Dendritic cell treated with granulocyte-macrophage colony-stimulating factor and Interleukin-4, amounts not matched to agents 40 ng/mL and 50 ng/mL, for 4 days (primary cell): ENCODE data around the gene CBFA2T3.

ENCODE experiments used
- H3K27ac Mint-ChIP-seq: one replicate; pipeline ENCODE4 v1.8.0; 2022; ENCODE audit warnings: mild to moderate bottlenecking, mixed read lengths
- H3K27me3 Mint-ChIP-seq: one replicate; pipeline ENCODE4 v1.8.0; 2022; ENCODE audit warnings: mild to moderate bottlenecking, mixed read lengths
- H3K36me3 Mint-ChIP-seq: one replicate; pipeline ENCODE4 v1.8.0; 2022; ENCODE audit warnings: low read depth, mixed read lengths
- H3K4me1 Mint-ChIP-seq: one replicate; pipeline ENCODE4 v1.8.0; 2022; ENCODE audit warnings: low read depth, mixed read lengths
- H3K4me3 Mint-ChIP-seq: one replicate; pipeline ENCODE4 v1.8.0; 2022; ENCODE audit warnings: mild to moderate bottlenecking, moderate library complexity, mixed read lengths
- H3K9me3 Mint-ChIP-seq: one replicate; pipeline ENCODE4 v1.8.0; 2022; ENCODE audit warnings: mixed read lengths
- intact Hi-C: fragments of 100-400 bp; cut with micrococcal nuclease; formaldehyde crosslinking; loops from one replicate; pipeline ENCODE4 v1.15.0; 2022

CBFA2T3 gene

DNA sequence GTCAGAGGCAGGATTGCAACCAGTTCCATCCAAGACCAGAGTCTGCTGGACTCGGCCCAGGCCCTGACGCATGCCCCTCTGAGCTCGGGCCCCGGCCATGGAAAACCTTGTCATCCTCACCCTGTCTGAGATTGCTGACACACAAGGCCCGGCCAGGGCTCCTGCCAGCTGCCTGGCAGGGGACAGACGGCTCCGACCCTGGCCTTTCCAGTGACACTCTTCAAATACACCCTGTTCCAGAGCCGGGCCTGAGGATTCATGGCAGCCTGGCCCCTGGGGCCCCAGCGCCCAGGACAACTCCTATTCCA lies 107.4 kb downstream of the CBFA2T3 start:
- intact Hi-C loops: no loop called here
- Mint-ChIP-seq H3K27ac (no peak overlapping the region), H3K27me3 (peaks cover 67% of the 10 kb centered on the region), H3K4me3 (no peak overlapping the region), H3K9me3 (no peaks in the 10 kb centered on the region), H3K36me3 (peaks cover 4% of the 10 kb centered on the region), H3K4me1 (peaks cover 14% of the 10 kb centered on the region)

DNA sequence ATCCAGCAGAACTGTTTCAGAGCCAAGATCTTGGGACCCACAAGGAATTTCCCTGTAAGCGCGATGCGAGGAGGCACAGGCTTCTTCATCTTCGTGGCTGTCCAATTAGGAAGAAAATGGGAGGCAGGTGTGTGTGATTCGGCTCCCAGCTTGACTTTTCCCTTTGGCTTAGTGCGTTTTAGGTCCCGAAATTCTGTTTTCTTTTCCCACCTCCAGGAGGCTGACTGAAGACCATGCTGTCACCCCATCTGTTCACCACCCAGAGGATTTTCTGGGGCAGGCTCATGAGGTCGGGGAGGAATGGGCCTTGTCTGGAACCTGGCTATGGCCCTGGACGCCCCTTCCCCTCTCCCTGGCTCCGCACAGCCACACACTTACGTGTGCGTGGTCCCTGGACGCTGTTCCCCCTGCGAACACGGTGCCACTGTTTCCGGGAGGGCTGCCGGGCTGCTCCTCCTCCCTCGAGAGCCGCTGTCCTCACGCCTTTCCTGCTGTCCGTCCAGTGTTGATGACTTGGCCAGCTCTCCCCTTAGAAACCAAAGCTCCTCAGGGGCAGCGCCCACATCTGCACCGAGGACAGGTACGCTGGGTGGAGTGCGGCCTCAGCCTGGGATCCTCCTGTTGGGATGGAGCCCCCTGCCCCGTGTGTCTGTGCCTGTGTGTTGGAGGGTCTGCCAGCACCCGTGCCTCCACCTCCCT lies 107.9 kb downstream of the CBFA2T3 start:
- Mint-ChIP-seq H3K27me3 (peaks cover 67% of the 10 kb centered on the region), H3K4me3 (no peak overlapping the region), H3K9me3 (no peaks in the 10 kb centered on the region), H3K27ac (no peak overlapping the region), H3K4me1 (peaks cover 14% of the 10 kb centered on the region), H3K36me3 (no peaks in the 10 kb centered on the region)
- intact Hi-C loops: no loop called here

DNA sequence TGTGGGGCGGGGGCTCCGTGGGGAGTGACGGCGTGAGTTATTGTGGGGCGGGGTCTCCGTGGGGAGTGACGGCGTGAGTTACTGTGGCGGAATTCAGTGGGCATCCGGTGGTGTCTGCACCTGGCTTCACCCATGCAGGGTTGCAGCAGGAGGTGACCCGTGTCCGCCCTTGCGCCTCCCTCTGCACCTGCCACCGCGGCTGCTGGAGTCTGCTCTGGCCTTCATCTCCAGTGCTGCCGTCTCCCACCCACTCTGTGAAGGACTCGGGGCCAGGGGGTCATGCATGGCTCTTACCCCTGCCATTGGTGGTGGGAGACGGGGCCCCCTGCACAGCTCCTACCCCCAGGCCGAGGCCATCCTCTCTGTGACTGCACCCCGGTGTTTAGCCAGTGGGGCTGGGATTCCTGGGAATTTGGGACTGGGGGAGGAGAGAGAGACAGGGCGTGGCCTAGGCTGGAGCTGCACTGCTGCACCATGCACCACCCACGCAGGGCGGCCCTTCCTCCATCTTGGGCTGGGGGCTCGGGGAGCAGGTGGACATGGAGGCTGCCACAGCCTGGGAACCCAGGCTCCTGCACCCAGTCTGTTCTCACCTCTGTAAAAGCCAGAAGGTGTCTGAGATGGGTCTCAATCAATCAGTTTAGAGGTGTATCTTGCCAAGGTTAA lies 109.3 kb downstream of the CBFA2T3 start:
- Mint-ChIP-seq H3K27me3 (peaks cover 57% of the 10 kb centered on the region), H3K36me3 (peaks cover 5% of the 10 kb centered on the region), H3K9me3 (no peaks in the 10 kb centered on the region), H3K4me1 (peaks cover 14% of the 10 kb centered on the region), H3K4me3 (no peak overlapping the region), H3K27ac (no peak overlapping the region)
- intact Hi-C loops: no loop called here

DNA sequence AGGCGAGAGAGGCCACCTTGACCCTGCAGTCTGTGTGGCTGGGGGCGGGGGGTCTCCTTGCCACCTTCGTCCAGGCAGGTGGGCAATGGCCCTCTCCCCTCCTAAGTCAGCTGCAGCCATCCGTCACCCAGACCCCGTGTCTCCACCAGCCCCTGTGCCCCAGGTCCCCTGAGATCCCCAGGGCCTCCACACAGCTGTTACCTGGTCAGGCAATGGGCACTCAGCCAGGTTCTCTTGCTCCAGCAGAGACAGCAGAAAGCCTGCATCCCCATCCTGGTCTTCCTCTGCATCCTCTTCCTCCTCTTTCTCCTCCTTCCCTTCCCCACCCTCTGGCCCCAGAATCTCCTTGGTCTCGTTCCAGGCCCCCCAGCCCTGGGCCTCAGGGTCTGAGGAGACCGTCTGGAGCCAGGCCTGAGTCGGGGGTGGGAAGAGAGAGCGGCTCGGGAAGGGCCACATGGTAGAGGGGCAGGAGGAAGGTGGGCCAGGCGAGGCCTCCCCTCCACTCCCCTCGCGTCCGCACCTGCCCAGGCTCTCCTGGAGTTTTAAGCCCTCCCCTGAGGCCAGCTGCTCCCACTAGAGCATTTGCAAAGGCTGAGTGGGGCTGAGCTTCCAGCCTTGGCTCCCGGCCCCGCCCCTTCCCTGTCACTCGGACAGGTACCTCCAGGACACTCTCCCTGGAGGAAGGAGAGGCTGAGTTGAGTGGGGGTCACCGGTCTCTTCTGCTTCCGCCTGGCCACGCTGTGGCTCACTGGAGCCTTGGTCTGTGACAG lies 110.7 kb downstream of the CBFA2T3 start, which contains the start of gene PABPN1L:
Gene PABPN1L (minus strand): TSS at position 510 of the 770 bp plus-strand sequence. CDS start 54 bp downstream, at position 456.
- no peak within 1 kb of the TSS for H3K4me3 Mint-ChIP-seq
- H3K4me1 Mint-ChIP-seq: peaks cover 11% of the 10 kb centered on the region
- intact Hi-C loops: no loop called here
- H3K27me3 Mint-ChIP-seq: peaks cover 45% of the 10 kb centered on the region
- peaks cover 19% of the 10 kb centered on the region for H3K36me3 Mint-ChIP-seq
- no peaks in the 10 kb centered on the region for H3K9me3 Mint-ChIP-seq
- H3K27ac Mint-ChIP-seq: no peak within 1 kb of the TSS

DNA sequence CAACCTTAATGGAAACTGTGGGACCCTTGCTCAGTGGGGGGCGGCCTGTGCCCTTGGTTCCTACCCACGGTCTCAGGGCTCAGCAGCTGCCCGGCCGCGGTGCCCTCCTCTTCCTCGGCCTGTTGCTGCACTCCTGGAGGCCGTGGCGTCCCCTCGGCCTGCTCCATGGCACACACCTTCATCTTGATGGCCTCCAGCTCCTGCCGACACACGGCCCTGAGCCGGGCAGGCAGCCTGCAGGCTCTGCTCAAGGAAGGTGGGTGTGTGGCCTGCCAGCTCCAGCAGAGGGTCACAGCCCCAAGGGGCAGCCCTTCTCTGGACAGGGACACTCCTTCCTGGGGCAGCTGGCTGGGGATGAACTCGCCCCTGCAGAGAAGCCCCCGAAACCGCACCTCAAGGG lies 111.3 kb downstream of the CBFA2T3 start:
- Mint-ChIP-seq H3K4me3 (no peak overlapping the region), H3K27me3 (peaks cover 39% of the 10 kb centered on the region), H3K27ac (no peak overlapping the region), H3K36me3 (peaks cover 25% of the 10 kb centered on the region), H3K4me1 (peaks cover 5% of the 10 kb centered on the region), H3K9me3 (no peaks in the 10 kb centered on the region)
- intact Hi-C loops: no loop called here

DNA sequence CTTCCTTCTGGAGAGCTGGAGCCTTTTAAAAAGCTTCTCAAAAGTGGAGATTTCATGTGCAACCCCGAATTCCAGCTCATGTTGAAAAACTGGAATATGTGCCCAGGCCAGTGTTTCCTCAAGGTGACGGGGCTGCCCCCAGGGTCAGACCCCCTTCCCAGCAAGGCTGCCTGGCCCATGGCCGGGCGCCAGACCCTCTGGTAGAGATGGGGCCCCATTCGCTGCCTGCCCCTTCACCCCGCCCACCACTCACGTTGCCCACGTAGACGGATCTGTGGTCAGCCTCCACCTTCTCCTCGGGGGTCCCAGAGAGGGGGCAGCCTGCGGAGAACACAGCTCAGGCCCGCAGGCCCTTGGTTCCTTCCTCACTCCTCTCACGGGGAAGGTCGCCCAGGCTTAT lies 111.7 kb downstream of the CBFA2T3 start:
- no peak overlapping the region for H3K4me3 Mint-ChIP-seq
- peaks cover 34% of the 10 kb centered on the region for H3K27me3 Mint-ChIP-seq
- no peaks in the 10 kb centered on the region for H3K9me3 Mint-ChIP-seq
- peaks cover under 1% of the 10 kb centered on the region for H3K4me1 Mint-ChIP-seq
- peaks cover 29% of the 10 kb centered on the region for H3K36me3 Mint-ChIP-seq
- no peak overlapping the region for H3K27ac Mint-ChIP-seq
- intact Hi-C loops: no loop called here

DNA sequence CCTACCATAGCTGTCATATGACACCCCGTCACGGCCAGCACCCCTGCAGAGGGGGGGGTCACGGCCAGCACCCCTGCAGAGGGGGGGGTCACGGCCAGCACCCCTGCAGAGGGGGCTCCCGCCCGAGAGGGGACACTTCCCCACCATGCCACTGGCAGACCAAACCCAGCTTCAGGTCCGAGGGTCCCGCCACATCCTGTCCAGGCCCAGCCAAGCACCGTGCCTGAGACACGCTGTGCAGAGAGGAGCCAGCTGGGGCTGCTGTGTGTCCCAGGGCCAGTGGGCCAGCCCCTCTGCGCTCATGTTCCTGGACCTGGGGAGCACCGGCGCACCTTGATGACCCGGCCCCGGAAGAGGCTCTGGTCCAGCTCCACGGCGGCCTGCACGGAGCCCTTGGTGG lies 112.5 kb downstream of the CBFA2T3 start:
- no peaks in the 10 kb centered on the region for H3K9me3 Mint-ChIP-seq
- H3K36me3 Mint-ChIP-seq: peaks cover 37% of the 10 kb centered on the region
- intact Hi-C loops: no loop called here
- H3K27ac Mint-ChIP-seq: no peak overlapping the region
- no peak overlapping the region for H3K4me3 Mint-ChIP-seq
- peaks cover 4% of the 10 kb centered on the region for H3K4me1 Mint-ChIP-seq
- H3K27me3 Mint-ChIP-seq: peaks cover 26% of the 10 kb centered on the region

DNA sequence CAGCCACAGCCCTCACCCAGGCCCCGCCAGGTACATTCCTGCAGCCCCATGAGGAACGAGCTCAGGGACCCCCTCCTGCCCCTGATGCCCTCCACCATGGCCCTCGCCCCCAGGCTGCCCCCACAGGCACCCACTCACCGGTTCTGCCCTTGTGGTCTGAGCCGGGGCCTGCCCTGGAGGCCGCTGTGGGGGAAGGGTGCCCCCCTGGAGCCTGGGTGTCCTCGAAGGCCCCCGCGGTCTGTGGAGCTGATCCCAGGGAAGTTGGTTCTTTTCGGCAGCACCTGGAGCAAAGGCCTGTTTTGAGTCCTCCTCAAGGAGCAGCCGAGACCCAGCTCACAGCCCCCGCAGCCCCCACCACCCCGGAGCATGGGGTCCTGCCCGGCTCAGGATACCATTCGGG lies 112.9 kb downstream of the CBFA2T3 start:
- Mint-ChIP-seq H3K27me3 (peaks cover 22% of the 10 kb centered on the region), H3K4me1 (peaks cover 8% of the 10 kb centered on the region), H3K36me3 (peaks cover 41% of the 10 kb centered on the region), H3K27ac (no peak overlapping the region), H3K4me3 (no peak overlapping the region), H3K9me3 (no peaks in the 10 kb centered on the region)
- intact Hi-C loops: no loop called here

DNA sequence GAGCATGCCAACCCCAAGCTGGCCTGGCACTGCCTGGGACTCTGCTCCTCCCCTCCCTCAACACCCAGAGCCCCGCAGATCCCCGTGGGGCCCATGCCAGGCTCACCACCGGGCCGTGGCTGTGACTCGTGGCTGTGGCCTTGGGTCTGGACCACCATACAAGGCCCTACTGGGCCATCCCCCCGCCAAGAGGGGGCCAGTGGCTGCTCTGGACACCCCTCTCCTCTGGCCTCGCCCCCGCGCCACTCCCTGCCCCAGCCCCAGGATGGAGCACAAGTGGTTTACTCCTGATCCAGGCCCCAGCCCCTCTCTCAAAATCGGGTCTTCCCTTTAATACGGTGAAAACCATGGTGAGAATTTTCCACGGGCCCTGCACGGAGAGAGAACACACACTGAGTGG lies 113.6 kb downstream of the CBFA2T3 start:
- H3K36me3 Mint-ChIP-seq: peaks cover 47% of the 10 kb centered on the region
- no peaks in the 10 kb centered on the region for H3K9me3 Mint-ChIP-seq
- peaks cover 14% of the 10 kb centered on the region for H3K4me1 Mint-ChIP-seq
- peaks cover 15% of the 10 kb centered on the region for H3K27me3 Mint-ChIP-seq
- intact Hi-C loops: no loop called here
- H3K4me3 Mint-ChIP-seq: no peak overlapping the region
- H3K27ac Mint-ChIP-seq: no peak overlapping the region

DNA sequence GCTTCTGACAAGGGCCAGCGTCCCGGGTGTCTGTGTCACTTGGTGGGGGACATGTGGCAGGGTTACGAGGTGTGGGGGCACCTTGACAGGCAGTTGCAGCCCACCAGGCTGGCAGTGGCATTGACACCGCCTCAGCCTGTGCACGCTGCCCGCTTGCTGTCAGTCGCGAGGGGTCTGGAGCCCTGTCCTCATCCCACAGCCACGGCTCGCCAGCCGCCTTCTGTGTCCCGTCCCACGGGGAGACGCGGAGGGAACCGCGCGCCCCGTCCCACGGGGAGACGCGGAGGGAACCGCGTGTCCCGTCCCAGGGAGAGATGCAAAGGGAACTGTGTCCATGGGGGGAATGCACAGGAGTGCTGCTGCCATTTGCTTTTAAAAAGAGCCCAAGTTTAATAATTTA lies 114.0 kb downstream of the CBFA2T3 start:
- Mint-ChIP-seq H3K27me3 (peaks cover 12% of the 10 kb centered on the region), H3K9me3 (no peaks in the 10 kb centered on the region)

DNA sequence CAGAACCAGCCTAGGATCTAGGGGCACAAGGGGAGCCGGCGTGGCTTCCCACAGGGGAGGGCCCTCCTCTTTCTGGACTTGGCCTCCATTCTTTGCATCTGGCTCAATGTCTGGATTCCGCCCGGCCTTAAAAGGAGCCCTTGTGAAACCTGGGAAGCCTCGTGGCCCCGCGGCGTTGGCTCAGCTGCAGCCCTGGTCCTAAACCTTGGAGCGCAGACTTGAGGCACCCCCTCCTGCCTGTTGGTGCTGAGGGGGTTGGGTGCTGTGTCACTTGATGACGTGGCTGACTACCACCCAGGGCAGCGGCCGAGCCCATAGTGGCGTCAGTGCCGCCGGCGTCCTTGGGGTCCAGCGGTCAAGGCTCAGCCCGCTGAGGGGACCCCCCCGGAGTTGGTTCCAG lies 115.6 kb downstream of the CBFA2T3 start:
- peaks cover 24% of the 10 kb centered on the region for H3K4me1 Mint-ChIP-seq
- no peak overlapping the region for H3K27ac Mint-ChIP-seq
- H3K36me3 Mint-ChIP-seq: peaks cover 56% of the 10 kb centered on the region
- no peaks in the 10 kb centered on the region for H3K27me3 Mint-ChIP-seq
- H3K9me3 Mint-ChIP-seq: no peaks in the 10 kb centered on the region
- intact Hi-C loops: no loop called here
- H3K4me3 Mint-ChIP-seq: no peak overlapping the region

More for the DNA sequence above, 114.0 kb downstream of the CBFA2T3 start:
- intact Hi-C loops: no loop called here
- no peak overlapping the region for H3K27ac Mint-ChIP-seq
- H3K4me3 Mint-ChIP-seq: no peak overlapping the region
- peaks cover 18% of the 10 kb centered on the region for H3K4me1 Mint-ChIP-seq
- H3K36me3 Mint-ChIP-seq: peaks cover 49% of the 10 kb centered on the region

DNA sequence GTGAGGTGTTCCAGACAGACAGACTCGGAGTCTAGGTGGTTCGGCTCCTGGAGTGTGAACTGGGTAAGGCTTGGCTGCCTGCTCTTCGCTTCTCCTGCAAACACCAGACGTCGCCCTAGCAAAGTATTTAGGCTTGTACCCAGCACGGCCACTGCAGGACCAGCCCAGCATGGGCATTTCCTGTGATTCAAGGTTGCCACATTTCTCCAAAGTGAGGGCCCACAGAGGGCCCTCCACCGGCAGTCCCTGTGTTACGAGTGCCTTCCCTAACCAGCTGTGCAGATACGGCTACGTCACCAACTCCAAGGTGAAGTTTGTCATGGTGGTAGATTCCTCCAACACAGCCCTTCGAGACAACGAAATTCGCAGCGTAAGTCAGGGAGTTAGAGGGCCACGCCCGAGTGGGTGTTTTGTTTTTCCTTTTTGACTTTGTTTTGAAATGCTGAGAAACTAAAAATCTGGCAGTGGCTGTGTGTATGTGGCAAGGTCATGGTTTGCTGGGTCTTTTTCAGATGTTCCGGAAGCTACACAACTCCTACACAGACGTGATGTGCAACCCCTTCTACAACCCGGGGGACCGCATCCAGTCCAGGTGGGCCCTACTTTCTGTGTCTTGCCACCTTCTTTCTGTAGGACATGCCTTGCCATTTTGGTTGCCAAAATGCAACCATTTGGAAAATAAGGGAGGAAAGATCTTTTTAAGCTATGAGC lies 117.5 kb downstream of the CBFA2T3 start:
- H3K36me3 Mint-ChIP-seq: peaks cover 62% of the 10 kb centered on the region

DNA sequence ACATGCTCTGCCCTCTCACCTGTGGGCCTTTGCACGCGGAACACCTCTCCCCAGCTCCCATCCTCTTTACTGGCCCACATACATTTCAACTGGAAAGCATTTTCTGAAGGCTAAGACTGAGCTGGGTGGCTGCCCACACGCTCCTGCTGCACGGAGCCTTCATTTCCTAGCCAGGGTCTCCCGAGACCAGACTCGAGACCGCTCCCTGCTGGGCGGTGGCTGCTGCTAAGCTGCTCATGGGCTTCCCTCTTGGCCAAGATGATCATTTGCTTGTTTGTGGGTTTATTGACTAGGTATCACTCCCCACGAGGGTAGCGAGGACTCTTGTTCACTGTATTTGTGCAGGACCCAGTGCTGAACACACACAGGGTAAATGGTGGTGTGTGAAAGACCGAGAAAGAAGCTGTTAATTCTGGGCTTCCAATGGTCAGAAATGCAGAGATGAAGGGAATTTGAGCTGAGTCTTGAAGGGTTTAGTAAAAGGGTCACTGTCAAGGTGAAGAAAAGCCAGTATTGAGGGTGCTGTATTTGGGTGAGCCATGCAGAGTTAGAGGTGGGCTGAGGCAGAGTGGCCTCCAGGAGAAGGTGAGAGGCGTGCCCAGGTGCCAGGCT lies 119.2 kb downstream of the CBFA2T3 start:
- peak overlapping the region; percentile 83 for H3K27ac Mint-ChIP-seq
- H3K4me3 Mint-ChIP-seq: peak overlapping the region; percentile 90
- peaks cover 55% of the 10 kb centered on the region for H3K4me1 Mint-ChIP-seq
- H3K27me3 Mint-ChIP-seq: no peaks in the 10 kb centered on the region
- intact Hi-C loops: loop anchor here (2.0 kb wide), 3 partner anchors 45 to 359 kb away; partner anchors contain the start of genes PIEZO1 and ZNF778
- H3K9me3 Mint-ChIP-seq: no peaks in the 10 kb centered on the region
- peaks cover 58% of the 10 kb centered on the region for H3K36me3 Mint-ChIP-seq

More for the DNA sequence above, 117.5 kb downstream of the CBFA2T3 start:
- H3K4me1 Mint-ChIP-seq: peaks cover 41% of the 10 kb centered on the region
- intact Hi-C loops: no loop called here
- H3K9me3 Mint-ChIP-seq: no peaks in the 10 kb centered on the region
- H3K27ac Mint-ChIP-seq: no peak overlapping the region
- no peaks in the 10 kb centered on the region for H3K27me3 Mint-ChIP-seq
- H3K4me3 Mint-ChIP-seq: no peak overlapping the region
